GM11168 (cell line): ENCODE results near the gene RECK.

Source experiments
- in situ Hi-C: fragments of 300-500 bp; cut with MboI; formaldehyde crosslinking; loops from one replicate; pipeline ENCODE4 v1.12.0; 2022; ENCODE audit warnings: low sequenced_read_pairs; ENCODE audit not compliant: unreplicated experiment

Gene RECK

DNA sequence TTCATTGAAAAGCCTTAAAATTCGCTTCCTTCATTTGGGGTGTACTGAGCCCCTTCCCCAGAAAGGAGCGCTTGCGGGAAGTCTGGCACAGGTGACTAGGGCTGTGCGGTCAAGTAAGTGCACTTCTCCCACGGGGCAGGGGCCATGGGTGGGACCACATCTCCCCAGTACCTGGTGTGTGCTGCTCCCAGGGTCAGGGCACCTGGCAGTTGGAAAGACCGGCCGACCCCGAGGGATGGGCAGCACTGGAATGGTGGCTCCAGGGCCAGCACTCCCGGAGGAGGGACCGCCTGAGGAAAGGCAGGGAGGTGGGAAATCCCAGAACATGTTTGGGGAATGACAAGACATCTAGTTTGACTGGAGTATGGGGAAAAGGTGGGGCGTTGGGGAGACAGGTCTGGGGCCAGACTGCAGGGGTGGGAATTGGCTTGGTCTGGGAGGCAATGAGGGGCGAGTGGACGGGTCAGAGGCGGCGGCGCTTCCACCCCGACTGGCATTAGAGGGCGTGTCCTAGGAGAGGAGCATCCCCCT, 99.1 kb downstream of the RECK start:
- in situ Hi-C loops, result no loop called here

DNA sequence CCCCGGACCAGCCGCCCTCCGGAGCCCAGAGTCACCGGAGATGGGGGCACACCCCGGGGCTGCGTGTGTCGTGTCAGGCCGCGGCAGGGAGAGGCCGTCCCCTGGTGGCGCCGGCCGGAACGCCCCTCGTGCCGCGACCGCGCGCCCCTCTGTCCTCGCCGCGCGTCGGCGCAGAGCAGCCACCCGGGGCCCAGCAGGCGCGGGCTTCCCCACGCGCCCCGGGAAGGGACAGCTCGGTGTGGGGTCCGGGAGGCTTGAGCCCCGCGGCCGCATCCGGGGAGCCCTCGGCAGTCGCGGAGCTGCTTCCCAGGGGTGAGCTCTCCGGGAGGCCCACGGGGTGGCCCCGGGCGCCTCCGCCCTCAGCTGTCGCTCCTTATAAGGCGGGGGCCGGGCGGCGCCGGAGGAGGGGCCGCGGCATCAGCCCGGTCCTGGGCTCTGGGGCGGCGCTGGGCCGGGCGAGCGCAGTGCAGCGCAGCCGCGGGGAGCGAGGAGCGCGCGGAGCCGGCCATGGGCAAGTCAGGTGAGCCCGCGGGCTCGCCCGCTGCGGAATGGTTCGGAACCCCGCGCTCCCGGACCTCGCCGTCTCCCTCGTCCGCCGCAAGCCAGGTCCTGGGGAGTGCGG, 99.7 kb downstream of the RECK start, which contains the start of gene GLIPR2:
Gene GLIPR2 (plus strand): TSS at position 462 of the 622 bp plus-strand sequence. CDS start 46 bp downstream, at position 508.
- in situ Hi-C loops, result no loop called here

DNA sequence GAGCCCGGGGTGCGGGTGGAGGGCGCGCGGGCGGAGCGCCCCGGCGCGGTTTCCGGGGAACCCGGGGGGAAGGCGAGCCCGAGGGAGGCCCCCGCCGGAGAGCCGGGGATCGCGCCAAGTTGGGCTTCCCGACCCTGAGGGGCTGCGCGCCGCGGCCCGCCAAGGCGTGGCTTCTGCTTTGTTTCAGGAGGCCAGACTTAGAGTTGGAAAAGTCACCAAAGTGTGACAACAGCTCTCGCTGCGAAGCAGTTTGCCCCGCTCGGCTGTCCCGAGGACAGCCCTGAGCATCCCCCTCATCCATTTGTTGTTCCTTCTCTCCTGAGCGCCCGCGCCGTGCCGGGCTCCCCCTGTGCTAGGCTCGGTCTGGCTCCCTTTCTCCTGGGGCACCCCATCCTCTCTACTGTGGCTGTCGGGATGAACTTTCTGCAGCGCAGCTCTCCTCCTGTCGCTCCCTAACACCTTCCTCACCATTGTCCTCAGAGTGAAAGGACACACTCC, 100.2 kb downstream of the RECK start:
- in situ Hi-C loops, result no loop called here

DNA sequence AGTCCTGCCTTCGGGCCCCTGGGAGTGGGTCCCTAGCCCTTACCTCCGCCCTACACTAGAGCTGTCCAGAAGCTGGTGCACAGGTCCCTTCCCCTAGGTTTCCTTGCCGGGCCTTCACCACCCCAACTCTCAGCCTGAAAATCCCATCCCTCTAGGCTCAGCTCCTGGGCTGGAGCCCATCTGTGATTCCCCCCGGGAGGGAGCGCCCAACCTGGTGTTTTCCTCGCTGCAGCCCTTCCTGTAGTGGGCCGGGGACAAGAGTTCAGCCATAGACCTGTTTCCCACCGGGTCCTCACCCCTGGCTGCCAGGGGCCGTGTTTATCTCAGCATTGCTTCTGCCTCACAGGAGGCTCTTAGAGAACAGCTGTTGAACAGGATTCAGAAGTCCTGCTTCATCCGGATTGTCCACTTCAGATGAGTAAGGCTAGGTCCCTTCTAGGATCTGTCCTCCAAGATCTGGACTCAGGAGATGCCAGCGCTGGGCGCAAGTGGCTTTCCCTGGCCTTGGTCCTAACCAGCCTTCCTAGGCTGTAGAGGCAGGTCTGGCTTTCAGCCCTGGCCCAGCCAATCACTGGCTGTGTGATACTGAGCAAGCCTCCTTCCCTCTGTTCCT, 100.8 kb downstream of the RECK start:
- in situ Hi-C loops, result no loop called here

DNA sequence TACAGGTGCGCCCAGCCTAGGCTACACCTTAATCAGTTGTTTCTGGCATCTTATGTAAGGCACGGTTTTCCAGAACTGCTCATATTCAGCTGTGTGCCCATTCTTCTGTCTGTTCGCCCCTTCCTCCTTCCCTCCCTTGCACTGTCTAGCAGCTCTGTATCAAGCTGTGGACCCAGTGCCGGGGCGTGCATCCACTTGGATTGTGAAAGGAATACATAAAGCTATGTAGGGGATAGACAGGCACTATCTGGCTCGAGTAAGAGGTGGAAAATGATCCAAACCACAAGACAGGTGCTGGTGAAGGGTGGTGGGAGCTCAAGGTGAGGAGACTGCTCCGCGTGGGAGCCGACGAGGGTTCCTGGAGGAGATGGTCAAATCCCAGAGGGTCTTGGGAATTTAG, 101.8 kb downstream of the RECK start:
- in situ Hi-C loops, result no loop called here

DNA sequence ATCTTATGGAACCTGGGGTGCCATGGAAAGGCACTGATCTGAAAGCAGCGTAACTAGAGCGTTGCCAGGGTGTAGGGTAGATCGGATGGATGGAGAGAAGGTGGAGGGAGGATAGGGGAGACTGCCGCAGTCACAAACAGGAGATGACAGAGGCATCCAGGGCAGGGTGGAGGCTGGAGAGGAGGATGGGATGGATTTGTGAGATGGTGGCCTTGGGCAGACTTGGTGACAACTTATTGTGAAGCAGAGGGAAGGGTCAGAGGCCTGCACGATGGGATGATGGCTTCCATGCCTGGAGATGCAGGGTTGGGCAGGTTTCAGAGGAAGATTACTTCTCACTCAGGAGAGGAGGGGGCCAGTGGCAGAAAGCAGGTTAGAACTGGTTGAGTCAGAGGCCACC, 102.2 kb downstream of the RECK start:
- in situ Hi-C loops, result no loop called here

DNA sequence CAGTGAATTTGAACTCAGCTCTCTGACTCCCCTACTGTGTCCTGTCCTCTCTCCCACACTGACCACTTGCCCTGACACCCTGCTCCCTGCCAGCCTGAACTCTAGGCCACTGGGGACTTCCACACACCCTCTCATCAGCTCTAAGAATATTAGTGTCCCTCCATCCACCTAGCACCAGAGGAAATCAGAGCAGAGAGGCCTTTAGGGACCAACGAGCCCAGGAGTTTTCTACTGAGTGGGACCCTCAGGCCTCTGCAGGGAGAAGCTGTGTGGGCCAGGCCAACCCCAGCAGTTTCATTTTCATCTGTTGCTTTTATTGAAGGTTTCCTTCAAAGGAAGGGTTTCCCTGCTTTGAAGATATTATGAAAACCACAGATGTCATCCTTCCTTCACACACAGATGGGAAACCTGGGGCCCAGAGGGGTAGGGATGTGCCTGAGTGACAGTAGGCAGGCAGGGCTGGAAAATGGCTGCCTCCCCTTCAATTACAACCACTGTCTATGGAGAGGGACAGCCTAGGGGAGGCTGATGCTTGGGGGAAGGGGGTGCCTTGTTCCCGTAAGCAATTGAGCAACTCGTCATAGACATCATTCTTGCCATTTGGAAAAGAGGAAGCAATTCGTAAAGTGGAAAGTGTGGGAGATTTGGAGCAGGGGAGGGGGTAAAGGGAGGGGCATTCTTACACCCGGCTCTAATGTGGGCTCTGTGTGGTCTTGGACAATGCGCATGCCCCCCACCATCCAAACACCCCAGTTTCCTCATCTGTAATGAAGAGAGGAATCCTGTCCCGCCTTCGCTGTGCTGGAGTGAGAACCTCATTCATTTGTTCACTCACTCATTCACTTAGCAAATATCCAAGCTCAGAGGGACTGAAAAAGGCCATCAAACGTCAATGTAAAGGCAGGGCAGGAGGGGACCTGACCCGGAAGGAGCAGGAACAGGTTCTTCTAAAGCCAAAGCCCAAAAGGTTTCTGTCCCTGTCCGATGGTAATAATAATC, 103.7 kb downstream of the RECK start:
- in situ Hi-C loops, result no loop called here

DNA sequence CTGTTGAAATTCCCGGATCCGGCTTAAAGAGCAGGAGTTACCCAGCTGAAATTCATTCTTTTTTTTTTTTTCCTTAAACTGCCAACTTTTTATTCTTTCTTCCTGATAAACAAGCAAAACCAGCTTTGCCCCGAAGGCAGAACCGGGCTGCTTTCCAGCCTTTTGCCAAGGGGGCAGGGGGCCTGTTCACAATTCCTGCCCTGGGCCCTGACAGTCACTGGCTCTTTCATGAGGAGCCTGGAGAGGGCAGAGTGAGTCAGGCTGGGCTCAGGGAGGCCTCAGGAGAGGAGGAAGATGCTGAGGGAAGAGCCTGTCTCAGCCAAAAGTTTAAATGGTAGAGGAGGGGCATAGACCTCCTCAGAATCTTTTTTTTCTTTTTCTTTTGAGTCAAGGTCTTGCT, 104.6 kb downstream of the RECK start:
- in situ Hi-C loops, result no loop called here

DNA sequence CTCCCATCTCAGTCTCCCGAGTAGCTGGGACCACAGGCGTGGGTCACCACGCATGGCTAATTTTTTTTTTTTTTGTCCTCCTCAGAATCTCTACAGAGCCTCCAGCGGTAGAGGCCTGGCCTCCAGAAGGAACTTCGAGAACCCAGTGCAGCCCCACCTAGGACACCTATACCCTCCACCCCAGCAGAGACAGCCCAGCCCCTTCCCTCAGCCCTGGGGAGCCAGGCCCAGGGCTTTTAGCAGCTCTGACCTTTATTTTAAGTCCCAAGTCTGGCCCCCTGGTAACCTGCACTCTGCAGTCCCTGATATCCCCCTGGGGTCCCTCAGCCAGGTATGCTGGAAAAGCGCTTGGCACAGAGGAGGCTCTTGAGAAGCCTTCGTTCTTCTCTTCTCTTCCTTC, 105.0 kb downstream of the RECK start:
- in situ Hi-C loops, result no loop called here

DNA sequence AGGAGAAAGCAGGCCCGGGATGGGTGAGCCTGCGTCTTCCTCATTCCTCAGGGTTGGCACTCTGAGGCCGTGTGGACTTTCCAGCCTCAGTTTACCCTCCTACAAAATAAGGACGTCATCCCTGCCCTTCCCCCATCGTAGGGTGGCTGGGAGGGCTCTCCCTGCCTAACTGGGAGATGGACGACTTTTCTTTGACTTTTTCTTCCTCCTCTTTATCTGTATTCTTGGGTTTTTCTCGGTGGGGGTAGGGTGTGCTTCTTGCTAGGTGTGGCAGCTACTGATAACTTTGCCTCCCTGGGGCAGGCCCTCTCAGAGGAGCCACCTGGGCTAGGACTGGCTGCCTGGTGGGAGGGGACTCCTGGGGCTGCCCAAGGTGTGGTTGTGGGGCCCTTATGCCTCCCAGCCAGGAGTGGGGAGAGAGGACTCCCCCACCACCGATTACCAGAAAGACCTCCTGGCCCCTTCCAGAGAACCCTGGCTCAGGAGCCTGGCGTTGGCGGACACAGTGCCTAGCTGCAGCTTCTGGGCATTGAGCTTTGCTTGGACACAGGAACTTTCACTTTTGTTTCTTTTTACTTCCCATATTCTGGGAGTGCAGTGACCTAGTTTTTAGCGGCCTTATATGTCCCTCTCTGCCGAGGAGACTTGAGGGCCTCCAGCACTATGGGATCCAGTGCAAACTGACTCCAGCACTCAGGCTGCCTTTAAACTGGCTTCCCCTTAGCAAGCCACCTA, 106.0 kb downstream of the RECK start:
- in situ Hi-C loops, result no loop called here

DNA sequence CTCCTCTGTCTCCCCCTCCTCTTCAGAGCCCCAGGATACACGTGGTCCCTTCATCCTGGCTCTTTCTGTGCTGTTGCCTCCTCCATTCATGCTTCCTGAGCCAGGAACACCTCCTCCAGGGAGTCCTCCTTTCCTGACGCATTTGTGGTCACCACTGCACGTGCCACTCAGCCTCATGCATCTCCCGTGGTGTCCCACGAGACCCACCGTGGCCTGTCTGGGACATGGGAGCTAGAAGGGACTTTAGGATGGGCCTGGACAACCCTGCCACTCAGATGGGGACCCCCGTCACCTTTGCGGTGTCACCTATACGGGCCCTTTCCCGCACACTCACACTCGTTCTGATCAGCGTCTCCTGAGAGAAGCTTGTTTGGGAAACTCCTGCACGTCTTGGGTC, 106.5 kb downstream of the RECK start:
- in situ Hi-C loops, result no loop called here

DNA sequence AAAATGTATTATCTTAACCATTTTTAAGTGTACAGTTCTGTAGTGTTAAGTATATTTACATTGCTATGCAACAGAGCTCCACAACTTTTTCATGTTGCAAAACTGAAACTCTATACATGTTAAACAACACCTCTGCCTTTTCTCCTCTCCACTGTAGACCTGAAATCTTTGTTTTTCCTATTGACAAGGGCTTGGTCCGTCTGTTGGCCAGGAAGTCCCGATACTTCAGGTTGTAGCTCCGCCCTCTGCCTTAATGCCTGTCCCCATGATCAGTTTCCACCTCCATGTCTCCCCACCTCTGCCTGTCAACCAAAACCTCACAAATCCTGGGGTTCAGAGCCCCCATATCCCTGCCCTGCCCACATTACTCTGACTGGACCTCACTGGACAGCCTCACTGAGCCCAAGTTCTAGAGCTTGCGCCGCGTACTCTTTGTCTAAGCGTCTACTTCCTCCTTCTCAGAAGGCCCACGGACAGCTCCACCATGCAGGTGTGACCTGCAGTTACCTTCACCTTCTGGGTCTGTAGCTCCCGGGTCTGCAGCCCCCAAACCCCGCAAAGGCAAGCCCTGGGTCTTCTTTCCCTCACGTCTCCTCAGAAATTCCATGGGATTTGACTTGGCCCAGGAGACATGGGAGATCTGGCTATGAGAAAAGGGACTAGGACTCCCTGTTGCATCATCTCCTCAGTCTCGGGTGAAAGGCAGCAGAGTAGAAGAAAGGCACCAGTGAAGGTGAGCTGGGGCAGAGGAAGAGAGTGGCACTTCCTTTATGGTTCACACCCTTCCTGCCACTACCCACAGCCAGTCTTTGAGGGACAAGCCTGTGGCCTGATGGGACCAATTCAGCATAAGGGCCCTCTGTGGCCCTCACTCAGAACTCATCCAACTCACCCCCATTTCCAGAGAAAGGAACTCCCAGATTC, 107.9 kb downstream of the RECK start:
- in situ Hi-C loops, result no loop called here

DNA sequence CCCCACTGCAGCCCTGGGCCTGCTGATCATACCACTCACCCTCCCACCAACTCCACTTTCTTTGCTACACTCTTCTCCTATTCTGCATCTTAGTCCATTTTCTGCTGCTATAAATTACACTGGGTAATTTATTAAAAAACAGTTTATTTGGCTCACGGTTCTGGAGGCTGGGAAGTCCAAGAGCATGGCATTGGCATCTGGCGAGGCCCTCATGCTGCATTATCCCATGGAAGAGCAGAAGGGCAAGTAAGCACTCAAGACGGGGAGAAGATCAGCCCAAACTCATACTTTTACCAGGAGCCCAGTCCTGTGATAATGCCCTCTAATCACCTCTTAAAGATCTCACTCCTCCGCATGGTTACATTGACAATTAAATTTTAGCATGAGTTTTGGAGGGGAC, 109.3 kb downstream of the RECK start:
- in situ Hi-C loops, result no loop called here

DNA sequence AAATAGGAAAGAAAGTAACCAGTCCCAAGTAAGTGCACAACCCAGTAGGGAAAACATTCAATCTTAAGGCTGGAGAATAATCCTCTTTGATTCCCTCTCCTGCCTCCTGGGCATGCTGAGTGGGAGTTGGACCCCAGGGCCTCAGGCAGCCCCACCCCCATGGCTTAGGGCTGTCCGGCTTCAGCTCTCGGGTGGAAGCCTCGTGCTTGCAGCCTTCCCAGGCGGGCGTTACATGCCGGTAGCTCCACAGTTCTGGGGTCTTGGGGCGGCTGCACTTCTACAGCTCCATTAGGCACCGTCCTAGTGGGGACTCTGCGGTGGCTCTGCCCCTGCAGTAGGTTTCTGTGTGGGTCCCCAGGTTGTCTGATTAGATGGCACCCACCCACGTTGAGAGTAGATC, 109.9 kb downstream of the RECK start:
- in situ Hi-C loops, result no loop called here

DNA sequence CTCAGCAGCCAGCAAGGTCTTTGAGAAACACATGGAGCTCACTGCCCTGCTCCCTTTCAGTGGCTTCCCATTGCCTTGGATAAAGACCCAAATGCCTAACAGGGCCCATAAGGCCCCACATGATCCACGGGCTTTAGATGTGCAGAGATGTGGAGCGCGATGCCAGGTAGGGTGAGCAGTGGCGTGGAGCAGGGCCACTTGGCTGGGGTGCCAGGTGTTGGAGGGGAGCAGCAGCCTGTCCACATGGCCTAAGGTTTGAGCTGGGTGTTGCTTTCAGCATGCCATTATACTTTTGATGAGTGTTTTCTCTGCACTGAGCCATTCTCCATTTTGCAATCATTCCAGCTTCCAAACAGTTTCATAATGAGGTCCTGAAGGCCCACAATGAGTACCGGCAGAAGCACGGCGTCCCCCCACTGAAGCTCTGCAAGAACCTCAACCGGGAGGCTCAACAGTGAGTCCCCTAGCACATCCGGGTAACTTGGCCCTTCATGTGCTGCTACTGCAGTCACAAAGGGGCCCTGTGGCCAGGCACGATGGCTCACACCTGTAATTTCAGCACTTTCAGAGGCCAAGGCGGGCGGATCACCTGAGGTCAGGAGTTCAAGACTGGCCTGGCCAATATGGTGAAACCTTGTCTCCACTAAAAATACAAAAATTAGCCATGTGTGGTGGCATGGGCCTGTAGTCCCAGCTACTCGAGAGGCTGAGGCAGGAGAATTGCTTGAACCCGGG, 110.9 kb downstream of the RECK start:
- in situ Hi-C loops, result no loop called here

DNA sequence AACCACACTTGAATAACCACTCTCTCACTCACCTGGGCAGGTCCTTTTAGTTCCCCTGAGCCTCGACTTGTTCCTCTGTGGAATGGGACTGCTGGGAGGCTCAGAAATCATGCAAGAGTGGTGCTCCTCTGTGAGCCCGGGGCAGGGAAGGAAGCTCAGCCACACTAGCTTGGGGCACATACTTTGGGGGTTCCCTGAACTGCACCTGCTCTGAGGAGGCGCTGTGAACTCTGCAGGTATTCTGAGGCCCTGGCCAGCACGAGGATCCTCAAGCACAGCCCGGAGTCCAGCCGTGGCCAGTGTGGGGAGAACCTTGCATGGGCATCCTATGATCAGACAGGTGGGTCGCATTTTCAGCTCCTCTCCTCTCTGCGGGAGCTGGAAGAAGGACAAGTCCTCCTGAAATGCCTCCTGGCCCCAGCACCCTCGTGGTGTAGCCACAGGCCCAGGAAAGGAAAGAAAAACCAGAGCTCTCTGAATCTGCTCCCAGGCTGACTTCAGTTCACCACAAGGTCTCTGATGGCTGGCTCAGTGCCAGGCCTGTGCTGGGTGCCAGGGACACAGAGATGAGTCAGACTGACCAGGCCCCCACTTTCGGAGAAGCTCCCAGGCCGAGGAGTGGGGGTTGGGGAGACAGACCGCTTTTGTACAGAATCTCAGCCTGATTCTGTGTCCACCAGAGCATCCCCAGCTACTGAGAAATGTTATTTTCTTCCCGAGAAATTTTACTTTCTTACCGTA, 111.8 kb downstream of the RECK start:
- in situ Hi-C loops, result no loop called here

DNA sequence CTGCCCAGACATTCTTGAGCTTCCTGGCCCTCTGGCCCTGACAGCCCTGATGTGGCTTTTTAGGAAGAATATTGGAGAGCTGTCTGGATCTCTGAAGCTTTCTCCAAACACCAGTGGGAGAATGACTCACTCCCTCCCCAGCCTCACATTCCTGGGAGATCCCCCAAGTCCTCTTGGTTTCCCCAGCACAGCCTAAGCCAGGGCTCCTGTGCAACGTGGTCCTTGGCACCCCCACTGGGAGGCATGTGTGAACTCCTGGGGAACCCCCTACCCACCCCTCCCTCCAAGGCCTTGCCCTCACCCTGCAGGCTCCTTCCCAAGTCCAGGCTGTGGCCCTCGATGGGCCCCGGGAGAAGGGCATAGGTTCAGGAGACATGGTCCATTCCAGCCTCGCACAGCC, 112.5 kb downstream of the RECK start:
- in situ Hi-C loops, result no loop called here
